Fibroblast of lung (primary cell): Measurements from ENCODE around the gene TRAK1. TPM values are rescaled to one million over a fixed set of nuclear protein-coding genes. Genes with fewer than 3 reads are reported as not detected.
A peak's percentile ranks its signal among the peaks of the same experiment; 100 is the strongest.

Experiments
- DNase-seq, 2 donors: peaks; one replicate each; pipeline versions ENCODE4 v3.0.0 to v3.0.0-alpha.2; 2010; ENCODE audit warnings: low read depth in 2 of 2
- H2AFZ ChIP-seq: 2 replicates; pipeline ENCODE4 v1.5.1; 2012; ENCODE audit warnings: low read length, control low read depth, inconsistent platforms
- H3K27ac ChIP-seq: 2 replicates; pipeline ENCODE4 v1.5.1; 2011; ENCODE audit warnings: low read length, control low read depth; ENCODE audit not compliant: insufficient read depth
- H3K27me3 ChIP-seq: 2 replicates; pipeline ENCODE4 v1.5.1; 2011; ENCODE audit warnings: mild to moderate bottlenecking, low read length; ENCODE audit not compliant: control insufficient read depth, insufficient read depth
- H3K36me3 ChIP-seq: 2 replicates; pipeline ENCODE4 v1.5.1; 2011; ENCODE audit warnings: low read length; ENCODE audit not compliant: control insufficient read depth, insufficient read depth
- H3K4me1 ChIP-seq: 2 replicates; pipeline ENCODE4 v1.5.1; 2011; ENCODE audit warnings: low read length; ENCODE audit not compliant: control insufficient read depth, insufficient read depth; ENCODE audit errors: extremely low read depth
- H3K4me2 ChIP-seq: 2 replicates; pipeline ENCODE4 v1.5.1; 2011; ENCODE audit warnings: low read length, control low read depth; ENCODE audit not compliant: insufficient read depth; ENCODE audit errors: extremely low read depth
- H3K4me3 ChIP-seq, 4 experiments: fragments of 200-600 bp in 1 of 4; sonication (generic) in 1 of 4; replicated peaks in 1 of 4; 2 replicates each; pipeline ENCODE4 v1.5.1; 2011 to 2016; ENCODE audit warnings: low read length in 4 of 4, low read depth in 3 of 4, mild to moderate bottlenecking in 3 of 4, control low read depth in 2 of 4, inconsistent platforms in 1 of 4, mixed read lengths in 1 of 4; ENCODE audit not compliant: insufficient read depth in 1 of 4; ENCODE audit errors: control extremely low read depth in 1 of 4
- H3K79me2 ChIP-seq: 2 replicates; pipeline ENCODE4 v1.5.1; 2012; ENCODE audit warnings: mild to moderate bottlenecking, low read length, inconsistent platforms; ENCODE audit not compliant: control insufficient read depth, insufficient read depth
- H3K9ac ChIP-seq: 2 replicates; pipeline ENCODE4 v1.5.1; 2011; ENCODE audit warnings: mild to moderate bottlenecking, low read length, control low read depth; ENCODE audit not compliant: insufficient read depth
- H3K9me3 ChIP-seq: 2 replicates; pipeline ENCODE4 v1.5.1; 2012; ENCODE audit warnings: low read depth, low read length; ENCODE audit not compliant: control insufficient read depth, insufficient read depth
- H4K20me1 ChIP-seq: 2 replicates; pipeline ENCODE4 v1.5.1; 2011; ENCODE audit warnings: low read length; ENCODE audit not compliant: control insufficient read depth, insufficient read depth; ENCODE audit errors: extremely low read depth
- EZH2 ChIP-seq: IDR thresholded peaks from 2 replicates; pipeline ENCODE4 v1.5.1; 2012; ENCODE audit warnings: low read length, control low read depth, mild to moderate bottlenecking; ENCODE audit errors: missing control alignments
- polyA plus RNA-seq, 2 donors: library from polyadenylated mRNA; depleted of rRNA in 1 of 2; stranded (reverse) in 1 of 2; unstranded in 1 of 2; fragments of >200 nt; gene quantifications; 2 replicates each; pipeline ENCODE4 v1.2.1, GENCODE V29; 2011 to 2012; ENCODE audit warnings: missing spikeins in 1 of 2
- total RNA-seq: library from RNA; depleted of rRNA; stranded (reverse); fragments of >200 nt; gene quantifications from 2 replicates; pipeline ENCODE4 v1.2.1, GENCODE V29; 2014
- TF ChIP-seq, protein P1 (sequence below), 2 donors: IDR thresholded peaks in 1 of 2; conservative IDR thresholded peaks in 1 of 2; 1 replicate in 1 of 2; 2 replicates in 1 of 2; pipeline ENCODE4 v1.5.1; 2011 to 2012; ENCODE audit warnings: low read length in 2 of 2, control low read depth in 1 of 2, inconsistent platforms in 1 of 2, low read depth in 1 of 2, mild to moderate bottlenecking in 1 of 2

Gene TRAK1
- total and polyA plus RNA-seq, 2 donors (not counting 1 experiment from before 2014, with no cell fraction given) = 37.8 to 44.0 TPM

DNA sequence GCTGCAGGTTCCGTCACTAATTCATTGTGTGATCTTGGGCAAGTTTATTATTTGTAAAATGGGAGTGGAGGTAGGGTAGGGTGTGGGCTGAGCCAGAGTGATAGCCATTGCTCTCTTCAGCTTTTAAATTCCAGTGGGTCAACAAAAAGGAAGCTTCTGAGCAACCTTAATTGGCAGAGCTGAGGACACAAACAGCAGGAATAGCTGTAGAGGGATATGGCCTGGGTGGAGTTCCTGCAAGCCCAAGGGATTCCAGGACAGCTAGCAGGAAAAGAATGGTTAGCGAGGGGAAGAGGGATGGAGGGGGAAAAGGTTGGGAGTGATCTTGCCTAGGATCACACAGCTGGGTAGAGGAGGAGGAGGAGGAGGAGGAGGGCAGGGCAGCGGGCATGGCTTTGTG is 163.4 kb downstream of the TRAK1 start:
- TF ChIP-seq, protein P1, sequence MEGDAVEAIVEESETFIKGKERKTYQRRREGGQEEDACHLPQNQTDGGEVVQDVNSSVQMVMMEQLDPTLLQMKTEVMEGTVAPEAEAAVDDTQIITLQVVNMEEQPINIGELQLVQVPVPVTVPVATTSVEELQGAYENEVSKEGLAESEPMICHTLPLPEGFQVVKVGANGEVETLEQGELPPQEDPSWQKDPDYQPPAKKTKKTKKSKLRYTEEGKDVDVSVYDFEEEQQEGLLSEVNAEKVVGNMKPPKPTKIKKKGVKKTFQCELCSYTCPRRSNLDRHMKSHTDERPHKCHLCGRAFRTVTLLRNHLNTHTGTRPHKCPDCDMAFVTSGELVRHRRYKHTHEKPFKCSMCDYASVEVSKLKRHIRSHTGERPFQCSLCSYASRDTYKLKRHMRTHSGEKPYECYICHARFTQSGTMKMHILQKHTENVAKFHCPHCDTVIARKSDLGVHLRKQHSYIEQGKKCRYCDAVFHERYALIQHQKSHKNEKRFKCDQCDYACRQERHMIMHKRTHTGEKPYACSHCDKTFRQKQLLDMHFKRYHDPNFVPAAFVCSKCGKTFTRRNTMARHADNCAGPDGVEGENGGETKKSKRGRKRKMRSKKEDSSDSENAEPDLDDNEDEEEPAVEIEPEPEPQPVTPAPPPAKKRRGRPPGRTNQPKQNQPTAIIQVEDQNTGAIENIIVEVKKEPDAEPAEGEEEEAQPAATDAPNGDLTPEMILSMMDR (conservative IDR thresholded peaks at IDR 0.05 in 1 of 2, IDR thresholded peaks at IDR 0.05 in 1 of 2; ENCODE audit: low read depth in 1 of 2, low read length in 2 of 2) = no peak
- no peak for TF ChIP-seq EZH2
- Histone ChIP-seq H3K4me2 (no peak overlapping the region), H3K27me3 (no peaks in the 10 kb centered on the region), H3K9me3 (no peaks in the 10 kb centered on the region), H3K79me2 (no peaks in the 10 kb centered on the region), H3K4me3 (no peak overlapping the region), H2AFZ (no peak overlapping the region), H3K4me1 (peaks cover 17% of the 10 kb centered on the region), H3K36me3 (no peaks in the 10 kb centered on the region), H3K27ac (no peak overlapping the region), H4K20me1 (no peaks in the 10 kb centered on the region), H3K9ac (no peak overlapping the region)
- no peak for DNase-seq

DNA sequence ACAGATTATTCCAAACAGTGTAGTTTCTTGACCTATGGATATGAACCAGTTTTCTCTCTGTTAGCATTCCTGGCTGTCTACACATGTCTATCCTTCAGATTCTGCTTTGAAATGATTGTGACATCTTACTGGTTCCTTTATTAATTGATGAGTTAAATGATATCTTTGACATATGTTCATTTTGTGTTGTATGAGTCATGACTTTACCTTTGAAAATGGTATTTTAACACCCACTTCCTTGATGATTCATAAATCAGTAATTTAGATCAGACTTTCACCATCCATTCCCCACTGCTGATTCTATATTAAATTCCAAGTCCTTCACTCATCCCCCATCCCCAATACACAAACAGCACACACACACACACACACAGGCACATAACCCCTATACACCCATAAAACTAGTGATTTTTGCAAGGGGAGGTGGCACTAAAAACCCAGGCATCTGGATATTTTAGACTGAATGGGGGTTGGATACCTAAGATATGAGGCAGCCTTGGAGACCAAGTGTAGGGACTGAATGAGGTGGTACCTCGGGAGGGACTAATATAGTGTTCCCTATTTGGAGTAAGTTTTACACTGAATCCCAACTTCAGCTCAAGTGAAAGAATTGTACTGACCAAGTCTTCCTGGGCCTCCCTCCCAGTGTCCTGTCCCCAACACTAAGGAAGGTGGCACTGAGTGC is 165.1 kb downstream of the TRAK1 start:
- Histone ChIP-seq H3K36me3 (no peaks in the 10 kb centered on the region), H2AFZ (no peak overlapping the region), H3K4me1 (peaks cover 17% of the 10 kb centered on the region), H3K4me3 (no peak overlapping the region), H3K9ac (no peak overlapping the region), H3K4me2 (no peak overlapping the region), H3K27ac (no peak overlapping the region), H3K27me3 (no peaks in the 10 kb centered on the region), H4K20me1 (no peaks in the 10 kb centered on the region), H3K9me3 (no peaks in the 10 kb centered on the region), H3K79me2 (no peaks in the 10 kb centered on the region)
- TF ChIP-seq, protein P1 (conservative IDR thresholded peaks at IDR 0.05 in 1 of 2, IDR thresholded peaks at IDR 0.05 in 1 of 2; ENCODE audit: low read depth in 1 of 2, low read length in 2 of 2) = no peak
- TF ChIP-seq EZH2 = no peak
- DNase-seq = peak; percentile 16 to 87

DNA sequence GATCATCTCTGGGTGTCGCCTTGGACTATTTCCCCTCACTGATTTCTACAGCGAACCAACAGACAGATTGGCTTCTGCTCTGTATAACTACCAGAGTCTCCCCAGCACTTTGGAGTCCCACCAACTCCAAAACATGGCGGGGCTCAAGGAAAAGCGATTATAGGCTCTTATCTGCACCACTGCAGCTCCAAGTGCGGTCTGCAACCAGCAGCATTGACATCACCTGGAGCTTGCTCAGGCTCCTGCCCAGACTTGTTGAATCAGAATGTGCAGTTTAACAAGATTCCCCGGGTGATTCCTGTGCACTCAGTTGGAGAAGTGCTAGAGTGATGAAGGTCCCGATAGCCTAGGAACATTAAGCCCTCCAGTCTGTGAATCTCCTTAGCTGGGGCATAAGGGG is 165.8 kb downstream of the TRAK1 start:
- H4K20me1 ChIP-seq = no peaks in the 10 kb centered on the region
- no peak overlapping the region for H3K4me3 ChIP-seq
- H3K4me1 ChIP-seq = peaks cover 17% of the 10 kb centered on the region
- no peak for TF ChIP-seq EZH2
- TF ChIP-seq, protein P1 (conservative IDR thresholded peaks at IDR 0.05 in 1 of 2, IDR thresholded peaks at IDR 0.05 in 1 of 2; ENCODE audit: low read depth in 1 of 2, low read length in 2 of 2) = no peak
- no peaks in the 10 kb centered on the region for H3K9me3 ChIP-seq
- no peak overlapping the region for H3K9ac ChIP-seq
- H3K4me2 ChIP-seq = no peak overlapping the region
- peak in 1 of 2 donors; percentile 18 for DNase-seq
- no peak overlapping the region for H2AFZ ChIP-seq
- no peaks in the 10 kb centered on the region for H3K79me2 ChIP-seq
- H3K27ac ChIP-seq = no peak overlapping the region
- H3K27me3 ChIP-seq = no peaks in the 10 kb centered on the region
- H3K36me3 ChIP-seq = no peaks in the 10 kb centered on the region
